ENCODE measurements around the gene CHD2. TPM values are rescaled to one million over a fixed set of nuclear protein-coding genes. Genes with fewer than 3 reads are reported as not detected.

The CHD2 gene
- total RNA-seq, 1 experiment from 2014 or later = 129 TPM

DNA sequence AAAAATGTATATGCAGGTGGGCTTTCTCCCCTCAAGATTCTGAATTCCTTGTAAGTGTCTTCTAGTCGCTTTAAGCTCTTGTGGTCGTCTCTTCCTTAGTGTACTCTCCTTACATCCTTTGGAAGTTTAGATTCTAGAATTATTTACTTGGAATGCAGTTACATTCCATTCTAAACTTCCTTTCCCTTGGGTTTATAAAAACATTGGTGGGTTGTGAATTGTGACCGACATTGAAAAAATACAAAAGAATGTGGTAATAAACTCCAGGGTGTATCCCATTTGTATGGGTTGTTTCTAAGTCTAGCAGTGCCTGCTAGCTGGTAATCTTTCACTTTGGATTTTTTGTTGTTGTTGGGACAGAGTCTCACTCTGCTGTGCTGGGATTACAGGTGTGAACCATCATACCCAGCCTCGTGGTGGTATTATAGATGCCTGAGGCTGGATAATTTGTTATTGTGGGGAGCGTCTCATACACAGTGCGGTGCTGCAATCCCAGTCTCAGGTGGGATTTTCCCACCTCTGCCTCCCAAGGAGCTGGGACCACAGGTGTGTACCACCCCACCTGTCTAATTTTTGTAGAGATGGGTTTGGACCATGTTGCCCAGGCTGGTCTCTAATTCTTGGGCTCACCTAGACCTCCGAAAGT, 9.1 kb downstream of the CHD2 start:
- H3K4me3 Mint-ChIP-seq (ENCODE audit: unreplicated experiment) = peak overlapping the region; percentile 91
- intact Hi-C loops (cut with micrococcal nuclease) = no loop called here
- no peak for DNase-seq (ENCODE audit: unreplicated experiment)
- ChIA-PET CTCF (interaction anchor here (0.5 to 3.9 kb wide), 6 partner anchors 9 to 112 kb away, joined by 3 to 24 read pairs (median 7); no protein-coding TSS in a partner anchor), POLR2A (interaction anchor here (1.1 to 11.6 kb wide), 12 partner anchors 8 to 1042 kb away, joined by 3 to 850 read pairs (median 34); partner anchors contain the start of gene CHD2)
- TF ChIP-seq CTCF (IDR thresholded peaks at IDR 0.05; ENCODE audit: unreplicated experiment) = no peak
- H3K27ac Mint-ChIP-seq (ENCODE audit: low read depth, unreplicated experiment) = peak overlapping the region; percentile 99
- H3K4me1 Mint-ChIP-seq (ENCODE audit: insufficient read depth, unreplicated experiment) = peaks cover 55% of the 10 kb centered on the region
- H3K36me3 Mint-ChIP-seq (ENCODE audit: insufficient read depth, unreplicated experiment) = peaks cover 84% of the 10 kb centered on the region
- no peaks in the 10 kb centered on the region for H3K9me3 Mint-ChIP-seq (ENCODE audit: unreplicated experiment)
- H3K27me3 Mint-ChIP-seq (ENCODE audit: insufficient read depth, unreplicated experiment) = no peaks in the 10 kb centered on the region
- no TSS peak for BruUV-seq (replicated peaks)

DNA sequence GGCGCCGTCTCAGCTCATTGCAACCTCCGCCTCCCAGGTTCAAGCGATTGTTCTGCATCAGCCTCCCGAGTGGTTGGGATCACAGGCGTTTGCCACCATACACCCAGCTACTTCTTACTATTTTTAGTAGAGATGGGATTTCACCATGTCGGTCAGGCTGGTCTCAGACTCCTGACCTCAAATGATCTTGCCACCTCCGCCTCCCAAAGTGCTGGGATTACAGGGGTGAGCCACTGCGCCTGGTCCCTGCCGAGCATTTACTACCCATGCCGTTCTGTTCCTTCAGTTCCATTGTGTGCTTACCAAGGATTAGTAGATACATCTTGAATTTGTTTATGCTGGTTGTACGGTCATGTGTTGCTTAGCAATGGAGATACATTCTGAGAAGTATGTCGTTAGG, 10.3 kb downstream of the CHD2 start:
- Mint-ChIP-seq H3K4me3 (ENCODE audit: unreplicated experiment) (no peak overlapping the region), H3K4me1 (ENCODE audit: insufficient read depth, unreplicated experiment) (peaks cover 62% of the 10 kb centered on the region), H3K27ac (ENCODE audit: low read depth, unreplicated experiment) (no peak overlapping the region), H3K36me3 (ENCODE audit: insufficient read depth, unreplicated experiment) (peaks cover 81% of the 10 kb centered on the region), H3K27me3 (ENCODE audit: insufficient read depth, unreplicated experiment) (no peaks in the 10 kb centered on the region), H3K9me3 (ENCODE audit: unreplicated experiment) (no peaks in the 10 kb centered on the region)
- TF ChIP-seq CTCF (IDR thresholded peaks at IDR 0.05; ENCODE audit: unreplicated experiment) = no peak
- POLR2A ChIA-PET = interaction anchor here (1.2 to 11.6 kb wide), 5 partner anchors 7 to 103 kb away, joined by 6 to 850 read pairs (median 381); partner anchors contain the start of gene CHD2
- no peak for DNase-seq (ENCODE audit: unreplicated experiment)
- CTCF ChIA-PET = interaction anchor here (3.6 to 3.9 kb wide), 2 partner anchors 8 to 113 kb away, joined by 24 read pairs; no protein-coding TSS in a partner anchor
- BruUV-seq (replicated peaks) = no TSS peak
- intact Hi-C loops (cut with micrococcal nuclease) = no loop called here

DNA sequence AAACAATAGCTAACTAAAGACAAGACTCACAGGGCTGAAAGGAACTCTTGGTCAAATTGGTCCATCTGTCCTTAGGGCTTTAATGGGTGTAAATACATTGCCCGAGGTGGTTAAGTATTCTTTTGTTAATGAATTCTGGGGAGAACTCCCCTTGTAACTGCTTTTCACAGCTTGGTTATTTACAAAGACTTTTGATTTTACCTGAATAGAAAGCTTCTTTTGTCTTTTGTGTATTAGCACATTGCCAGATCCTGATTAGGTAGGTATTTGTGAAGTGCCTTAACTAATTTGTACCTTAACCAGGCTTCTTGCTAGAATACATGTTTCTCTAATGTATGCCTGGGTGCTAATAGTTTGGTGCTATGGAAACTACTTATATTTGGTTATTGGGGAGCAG, 14.0 kb downstream of the CHD2 start:
- Mint-ChIP-seq H3K27ac (ENCODE audit: low read depth, unreplicated experiment) (peak overlapping the region; percentile 95), H3K4me1 (ENCODE audit: insufficient read depth, unreplicated experiment) (peaks cover 39% of the 10 kb centered on the region), H3K27me3 (ENCODE audit: insufficient read depth, unreplicated experiment) (no peaks in the 10 kb centered on the region), H3K4me3 (ENCODE audit: unreplicated experiment) (no peak overlapping the region), H3K36me3 (ENCODE audit: insufficient read depth, unreplicated experiment) (peaks cover 80% of the 10 kb centered on the region), H3K9me3 (ENCODE audit: unreplicated experiment) (no peaks in the 10 kb centered on the region)
- intact Hi-C loops (cut with micrococcal nuclease) = no loop called here
- no peak for DNase-seq (ENCODE audit: unreplicated experiment)
- no TSS peak for BruUV-seq (replicated peaks)
- ChIA-PET POLR2A (interaction anchor here (0.7 to 13.0 kb wide), 13 partner anchors 9 to 167 kb away, joined by 3 to 381 read pairs (median 5); partner anchors contain the start of gene CHD2), CTCF (interaction anchor here (1.4 to 5.7 kb wide), 2 partner anchors 105 to 117 kb away, joined by 5 to 31 read pairs; no protein-coding TSS in a partner anchor)
- no peak for TF ChIP-seq CTCF (IDR thresholded peaks at IDR 0.05; ENCODE audit: unreplicated experiment)

DNA sequence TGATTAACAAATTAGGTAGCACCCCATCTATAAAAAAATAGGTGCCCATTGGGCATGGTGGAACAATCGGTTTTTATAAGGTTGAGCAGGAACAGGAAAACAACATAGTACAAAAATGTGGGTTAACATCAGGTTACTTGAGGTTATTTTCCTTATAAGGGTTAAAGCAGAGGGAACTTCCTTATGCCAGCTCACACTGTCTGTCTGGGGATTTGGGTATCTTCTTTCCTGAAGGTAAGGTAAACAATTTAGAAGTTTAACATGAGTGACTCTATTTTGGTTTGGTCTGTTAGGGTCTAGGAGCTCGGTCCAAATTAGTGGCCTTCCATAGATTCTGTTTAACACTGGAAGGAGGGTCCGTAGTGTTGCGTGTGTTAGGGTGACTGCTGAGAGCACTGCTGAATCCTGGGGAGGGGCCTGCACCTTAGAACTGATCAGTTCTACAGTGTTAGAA, 14.7 kb downstream of the CHD2 start:
- no peak for TF ChIP-seq CTCF (IDR thresholded peaks at IDR 0.05; ENCODE audit: unreplicated experiment)
- peaks cover 77% of the 10 kb centered on the region for H3K36me3 Mint-ChIP-seq (ENCODE audit: insufficient read depth, unreplicated experiment)
- no peaks in the 10 kb centered on the region for H3K9me3 Mint-ChIP-seq (ENCODE audit: unreplicated experiment)
- intact Hi-C loops (cut with micrococcal nuclease) = loop anchor here (5.0 kb wide), 1 partner anchor 392 kb away; no protein-coding TSS in a partner anchor
- no peaks in the 10 kb centered on the region for H3K27me3 Mint-ChIP-seq (ENCODE audit: insufficient read depth, unreplicated experiment)
- H3K4me3 Mint-ChIP-seq (ENCODE audit: unreplicated experiment) = peak overlapping the region; percentile 24
- no TSS peak for BruUV-seq (replicated peaks)
- peak; percentile 20 for DNase-seq (ENCODE audit: unreplicated experiment)
- ChIA-PET POLR2A (interaction anchor here (0.7 to 13.0 kb wide), 14 partner anchors 10 to 167 kb away, joined by 3 to 381 read pairs (median 7); partner anchors contain the start of gene CHD2), CTCF (interaction anchor here (0.6 to 5.7 kb wide), 4 partner anchors 77 to 326 kb away, joined by 3 to 31 read pairs (median 8); no protein-coding TSS in a partner anchor)
- peak overlapping the region; percentile 95 for H3K27ac Mint-ChIP-seq (ENCODE audit: low read depth, unreplicated experiment)
- peaks cover 38% of the 10 kb centered on the region for H3K4me1 Mint-ChIP-seq (ENCODE audit: insufficient read depth, unreplicated experiment)

Data from MCF 10A (cell line).